ENCODE results near the gene C8A. TPM values are rescaled to one million over a fixed set of nuclear protein-coding genes. Genes with fewer than 3 reads are reported as not detected.

C8A gene
- not detected for total RNA-seq
- long read RNA-seq, result 0 reads

DNA sequence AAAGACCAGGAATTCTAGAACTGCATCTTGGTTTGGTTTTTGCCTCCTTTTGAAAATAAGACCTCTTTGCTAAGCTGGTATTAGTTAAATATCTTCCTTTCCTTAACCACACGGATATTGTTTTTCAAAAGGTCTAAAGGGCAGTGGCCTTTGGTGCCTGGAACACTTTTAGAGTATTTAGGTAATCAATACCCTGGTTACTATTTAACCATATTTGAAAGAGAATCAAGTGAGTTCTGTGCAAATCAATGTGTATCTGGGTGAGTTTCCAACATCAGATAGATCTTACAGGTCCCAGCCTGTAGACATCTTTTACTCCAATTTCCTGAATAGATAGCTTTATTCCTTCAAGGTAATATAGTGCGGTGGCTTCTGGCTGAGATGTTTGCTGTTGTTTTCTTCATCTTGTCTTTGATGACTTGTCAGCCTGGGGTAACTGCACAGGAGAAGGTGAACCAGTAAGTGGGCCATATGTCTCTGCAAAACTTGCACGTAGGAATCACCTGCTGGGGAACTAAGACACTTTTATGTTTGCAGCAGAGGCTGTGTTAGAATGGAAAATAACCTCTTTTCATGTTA, at the start of gene C8A:
C8A (plus strand) TSS at position 277 of the 579 bp plus-strand sequence; CDS start at position 382, 105 bp downstream.
- TF ChIP-seq, protein P1, sequence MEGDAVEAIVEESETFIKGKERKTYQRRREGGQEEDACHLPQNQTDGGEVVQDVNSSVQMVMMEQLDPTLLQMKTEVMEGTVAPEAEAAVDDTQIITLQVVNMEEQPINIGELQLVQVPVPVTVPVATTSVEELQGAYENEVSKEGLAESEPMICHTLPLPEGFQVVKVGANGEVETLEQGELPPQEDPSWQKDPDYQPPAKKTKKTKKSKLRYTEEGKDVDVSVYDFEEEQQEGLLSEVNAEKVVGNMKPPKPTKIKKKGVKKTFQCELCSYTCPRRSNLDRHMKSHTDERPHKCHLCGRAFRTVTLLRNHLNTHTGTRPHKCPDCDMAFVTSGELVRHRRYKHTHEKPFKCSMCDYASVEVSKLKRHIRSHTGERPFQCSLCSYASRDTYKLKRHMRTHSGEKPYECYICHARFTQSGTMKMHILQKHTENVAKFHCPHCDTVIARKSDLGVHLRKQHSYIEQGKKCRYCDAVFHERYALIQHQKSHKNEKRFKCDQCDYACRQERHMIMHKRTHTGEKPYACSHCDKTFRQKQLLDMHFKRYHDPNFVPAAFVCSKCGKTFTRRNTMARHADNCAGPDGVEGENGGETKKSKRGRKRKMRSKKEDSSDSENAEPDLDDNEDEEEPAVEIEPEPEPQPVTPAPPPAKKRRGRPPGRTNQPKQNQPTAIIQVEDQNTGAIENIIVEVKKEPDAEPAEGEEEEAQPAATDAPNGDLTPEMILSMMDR (IDR thresholded peaks at IDR 0.05; ENCODE audit: borderline replicate concordance), result no peak
- intact Hi-C loops (cut with micrococcal nuclease), result no loop called here

GRCh38 chr1:56806804-56807203, 47.8 kb upstream of the C8A start:
- DNase-seq, result no peak
- no peak overlapping the region for H3K4me3 ChIP-seq
- H3K27ac ChIP-seq (replicated peaks), result peak overlapping the region; percentile 75
- H3K4me1 ChIP-seq, result peaks cover 38% of the 10 kb centered on the region
- TF ChIP-seq, protein P1 (IDR thresholded peaks at IDR 0.05; ENCODE audit: borderline replicate concordance), result peak; percentile 24
- no peaks in the 10 kb centered on the region for H3K36me3 ChIP-seq
- H3K9me3 ChIP-seq (replicated peaks), result no peaks in the 10 kb centered on the region
- no peaks in the 10 kb centered on the region for H3K27me3 ChIP-seq (ENCODE audit: low read depth)
- intact Hi-C loops (cut with micrococcal nuclease), result no loop called here

More for the DNA sequence above, at the start of gene C8A:
- H3K27ac ChIP-seq (replicated peaks), result no peak within 1 kb of the TSS
- no peak within 1 kb of the TSS for H3K4me3 ChIP-seq
- H3K4me1 ChIP-seq, result no peaks in the 10 kb centered on the region
- H3K9me3 ChIP-seq (replicated peaks), result no peaks in the 10 kb centered on the region
- DNase-seq, result no peak
- H3K27me3 ChIP-seq (ENCODE audit: low read depth), result no peaks in the 10 kb centered on the region
- H3K36me3 ChIP-seq, result no peaks in the 10 kb centered on the region

DNA sequence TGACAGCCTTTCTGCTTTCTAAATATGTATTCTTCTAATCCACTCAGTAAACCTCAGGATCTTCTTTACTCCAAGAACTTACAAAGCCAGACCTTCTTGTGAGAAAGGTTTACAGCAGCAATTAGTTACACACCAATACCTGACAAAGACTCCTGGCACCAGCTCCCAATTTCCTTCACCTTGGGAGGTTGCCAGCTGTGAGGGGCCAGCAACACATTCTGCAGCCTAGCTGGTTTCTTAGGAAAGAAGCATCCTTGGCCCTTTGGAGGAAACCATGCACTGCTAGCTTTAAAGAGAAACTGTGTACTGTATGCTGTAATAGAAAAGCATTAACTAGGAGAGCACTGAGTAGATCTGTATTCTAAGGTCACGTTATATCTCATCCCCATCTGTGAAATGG, 46.2 kb upstream of the C8A start:
- no peak overlapping the region for H3K4me3 ChIP-seq
- intact Hi-C loops (cut with micrococcal nuclease), result no loop called here
- H3K27me3 ChIP-seq (ENCODE audit: low read depth), result no peaks in the 10 kb centered on the region
- H3K4me1 ChIP-seq, result peaks cover 44% of the 10 kb centered on the region
- TF ChIP-seq, protein P1 (IDR thresholded peaks at IDR 0.05; ENCODE audit: borderline replicate concordance), result no peak
- peak overlapping the region; percentile 75 for H3K27ac ChIP-seq (replicated peaks)
- no peak for DNase-seq
- no peaks in the 10 kb centered on the region for H3K9me3 ChIP-seq (replicated peaks)
- H3K36me3 ChIP-seq, result no peaks in the 10 kb centered on the region

GRCh38 chr1:56811331-56811730, 43.3 kb upstream of the C8A start:
- no peaks in the 10 kb centered on the region for H3K36me3 ChIP-seq
- no peak overlapping the region for H3K4me3 ChIP-seq
- H3K9me3 ChIP-seq (replicated peaks), result peaks cover 13% of the 10 kb centered on the region
- DNase-seq, result no peak
- peaks cover 44% of the 10 kb centered on the region for H3K4me1 ChIP-seq
- TF ChIP-seq, protein P1 (IDR thresholded peaks at IDR 0.05; ENCODE audit: borderline replicate concordance), result no peak
- intact Hi-C loops (cut with micrococcal nuclease), result no loop called here
- H3K27me3 ChIP-seq (ENCODE audit: low read depth), result no peaks in the 10 kb centered on the region
- H3K27ac ChIP-seq (replicated peaks), result peak overlapping the region; percentile 75

DNA sequence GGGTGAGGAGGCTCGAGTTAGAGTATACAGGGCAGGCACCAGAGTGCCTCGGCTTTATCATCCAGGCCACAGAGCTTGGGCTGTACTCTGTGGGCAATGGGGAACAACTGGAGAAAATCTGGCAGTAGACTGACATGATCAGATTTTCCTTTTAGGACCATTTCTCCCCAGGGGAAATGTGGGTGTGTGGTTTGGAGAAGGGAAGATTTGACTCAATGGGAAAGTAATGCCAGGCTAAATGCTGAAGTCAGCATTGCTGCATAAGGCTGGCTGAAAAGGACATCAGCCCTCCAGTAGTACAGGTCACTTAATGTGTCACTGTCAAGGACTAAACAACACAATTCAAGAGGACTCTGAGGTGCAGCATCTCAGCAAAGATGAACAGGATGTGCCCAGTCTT, 40.4 kb upstream of the C8A start:
- TF ChIP-seq, protein P1 (IDR thresholded peaks at IDR 0.05; ENCODE audit: borderline replicate concordance), result no peak
- no peaks in the 10 kb centered on the region for H3K36me3 ChIP-seq
- peaks cover 13% of the 10 kb centered on the region for H3K9me3 ChIP-seq (replicated peaks)
- H3K27ac ChIP-seq (replicated peaks), result peak overlapping the region; percentile 37
- no peaks in the 10 kb centered on the region for H3K27me3 ChIP-seq (ENCODE audit: low read depth)
- H3K4me3 ChIP-seq, result no peak overlapping the region
- intact Hi-C loops (cut with micrococcal nuclease), result no loop called here
- H3K4me1 ChIP-seq, result peaks cover 23% of the 10 kb centered on the region
- DNase-seq, result no peak

Measured in left ventricle myocardium inferior (tissue), 1 donor.